Upper lobe of left lung (tissue), 6 donors: Measurements from ENCODE around the gene ARHGAP26. TPM values are rescaled to one million over a fixed set of nuclear protein-coding genes. Genes with fewer than 3 reads are reported as not detected.

ENCODE experiments used
- ATAC-seq, 2 donors: fragments of 200-7000 bp; cut with Tn5 transposase; one replicate each; pipeline ENCODE4 v1.9.1; 2022; ENCODE audit warnings: mild to moderate bottlenecking in 2 of 2, moderate library complexity in 2 of 2; ENCODE audit not compliant: low FRiP score in 2 of 2
- DNase-seq, 2 donors: peaks; one replicate each; pipeline ENCODE4 v3.0.0-alpha.2; 2019 to 2020
- H3K27ac ChIP-seq, 4 donors: fragments of 200-600 bp; sonication (generic); one replicate each; pipeline ENCODE4 v1.5.1; 2016 to 2019
- H3K27me3 ChIP-seq, 4 donors: fragments of 200-600 bp; sonication (generic); one replicate each; pipeline ENCODE4 v1.5.1; 2017 to 2019
- H3K36me3 ChIP-seq, 4 donors: fragments of 200-600 bp; sonication (generic); one replicate each; pipeline ENCODE4 v1.5.1; 2016 to 2019
- H3K4me1 ChIP-seq, 4 donors: fragments of 200-600 bp; sonication (generic); one replicate each; pipeline ENCODE4 v1.5.1; 2018 to 2019
- H3K4me3 ChIP-seq, 4 donors: fragments of 200-600 bp; sonication (generic); one replicate each; pipeline ENCODE4 v1.5.1; 2017 to 2019; ENCODE audit warnings: mild to moderate bottlenecking in 2 of 4, moderate library complexity in 1 of 4
- H3K9me3 ChIP-seq, 4 donors: fragments of 200-600 bp; sonication (generic); one replicate each; pipeline ENCODE4 v1.5.1; 2018 to 2019
- CTCF ChIP-seq, 6 experiments: fragments of 450-650 bp in 4 of 6; fragments of 200-600 bp in 2 of 6; sonication (generic) in 2 of 6; IDR thresholded peaks; one replicate each; pipeline ENCODE4 v1.5.1; 2016 to 2019; ENCODE audit warnings: antibody characterized with exemption in 6 of 6
- EP300 ChIP-seq, 4 donors: sonication (generic); formaldehyde crosslinking; IDR thresholded peaks; one replicate each; pipeline ENCODE4 v1.5.1; 2017; ENCODE audit warnings: antibody characterized with exemption in 4 of 4, control low read depth in 2 of 4
- POLR2A ChIP-seq, 4 donors: fragments of 450-650 bp; IDR thresholded peaks; one replicate each; pipeline ENCODE4 v1.5.1; 2016 to 2017; ENCODE audit warnings: antibody characterized with exemption in 4 of 4, mild to moderate bottlenecking in 2 of 4
- POLR2AphosphoS5 ChIP-seq, 2 donors: sonication (generic); formaldehyde crosslinking; IDR thresholded peaks; one replicate each; pipeline ENCODE4 v1.5.1; 2017; ENCODE audit warnings: antibody characterized with exemption in 2 of 2
- WGBS, 2 donors: methylation state at CpG; one replicate each; pipeline ENCODE4 v1.1.5; 2017 to 2018; 5-methylcytosine and 5-hydroxymethylcytosine counted together
- total RNA-seq, 6 donors: library from RNA; depleted of rRNA in 4 of 6; stranded (reverse); fragments of >200 nt in 4 of 6; gene quantifications; one replicate each; pipeline versions ENCODE4 v1.1.0 to v1.2.1, GENCODE V29; 2016 to 2021
- donor health status: DM: no; HTN: no; CAD: no; lungs with moderate emphysema.
- donor health status: DM: no; HTN: yes; CAD: no; lungs with severe emphysema.

Gene ARHGAP26
- total RNA-seq, 6 donors from 2014 or later: 34.9 to 90.1 (median 38.9) TPM

- no peaks in the 10 kb centered on the region for H3K27me3 ChIP-seq
- H3K27ac ChIP-seq: no peak overlapping the region
- no peaks in the 10 kb centered on the region for H3K36me3 ChIP-seq
- DNase-seq (no peak), ATAC-seq (no peak)
- H3K4me3 ChIP-seq: no peak overlapping the region
- WGBS, 2 donors: 79 to 86% methylated on average over 8 of the region's 8 CpGs
- peaks cover 7 to 20% (median 14%) of the 10 kb centered on the region in 4 donors for H3K4me1 ChIP-seq
- no peak for TF ChIP-seq EP300 (IDR thresholded peaks at IDR 0.05)
- no peak for TF ChIP-seq CTCF (IDR thresholded peaks at IDR 0.05)
- no peak for TF ChIP-seq POLR2A (IDR thresholded peaks at IDR 0.05)
- no peak for TF ChIP-seq POLR2AphosphoS5 (IDR thresholded peaks at IDR 0.05)
- no peaks in the 10 kb centered on the region for H3K9me3 ChIP-seq
Measured at GRCh38 chr5:142852416-142853198, 82.4 kb downstream of the ARHGAP26 start.

GRCh38 chr5:142853682-142854081 is 83.5 kb downstream of the ARHGAP26 start:
- no peak overlapping the region for H3K27ac ChIP-seq
- no peaks in the 10 kb centered on the region for H3K36me3 ChIP-seq
- ATAC-seq: no peak
- peaks cover 7 to 20% (median 17%) of the 10 kb centered on the region in 4 donors for H3K4me1 ChIP-seq
- TF ChIP-seq POLR2A (IDR thresholded peaks at IDR 0.05) (no peak), CTCF (IDR thresholded peaks at IDR 0.05) (no peak), POLR2AphosphoS5 (IDR thresholded peaks at IDR 0.05) (no peak), EP300 (IDR thresholded peaks at IDR 0.05) (no peak)
- 54 to 58% methylated on average over 4 of the region's 4 CpGs for WGBS, 2 donors
- no peaks in the 10 kb centered on the region for H3K9me3 ChIP-seq
- H3K4me3 ChIP-seq: no peak overlapping the region
- no peaks in the 10 kb centered on the region for H3K27me3 ChIP-seq
- no peak for DNase-seq

GRCh38 chr5:142856269-142856782 is 86.1 kb downstream of the ARHGAP26 start:
- no peak for TF ChIP-seq EP300 (IDR thresholded peaks at IDR 0.05)
- no peak for TF ChIP-seq POLR2A (IDR thresholded peaks at IDR 0.05)
- TF ChIP-seq POLR2AphosphoS5 (IDR thresholded peaks at IDR 0.05): no peak
- no peak for TF ChIP-seq CTCF (IDR thresholded peaks at IDR 0.05)
- no peaks in the 10 kb centered on the region for H3K27me3 ChIP-seq
- WGBS, 2 donors: 88 to 94% methylated on average over 6 of the region's 6 CpGs
- H3K4me1 ChIP-seq: peaks cover 17 to 34% (median 31%) of the 10 kb centered on the region in 4 donors
- H3K36me3 ChIP-seq: no peaks in the 10 kb centered on the region
- no peak overlapping the region for H3K27ac ChIP-seq
- H3K9me3 ChIP-seq: no peaks in the 10 kb centered on the region
- no peak overlapping the region for H3K4me3 ChIP-seq
- ATAC-seq (no peak), DNase-seq (no peak)

GRCh38 chr5:142857405-142857804 is 87.2 kb downstream of the ARHGAP26 start:
- H3K27me3 ChIP-seq: no peaks in the 10 kb centered on the region
- 32 to 33% methylated on average over 4 of the region's 4 CpGs for WGBS, 2 donors
- DNase-seq (no peak), ATAC-seq (no peak)
- H3K4me1 ChIP-seq: peaks cover 24 to 40% (median 32%) of the 10 kb centered on the region in 4 donors
- H3K27ac ChIP-seq: peak overlapping the region in 3 of 4 donors; percentile 21 to 48 (median 27)
- TF ChIP-seq POLR2AphosphoS5 (IDR thresholded peaks at IDR 0.05) (no peak), EP300 (IDR thresholded peaks at IDR 0.05) (no peak), POLR2A (IDR thresholded peaks at IDR 0.05) (no peak), CTCF (IDR thresholded peaks at IDR 0.05) (no peak)
- no peaks in the 10 kb centered on the region for H3K36me3 ChIP-seq
- no peak overlapping the region for H3K4me3 ChIP-seq
- H3K9me3 ChIP-seq: no peaks in the 10 kb centered on the region
